Bronchial epithelial cell (primary cell): ENCODE data around the gene BANP. TPM values are rescaled to one million over a fixed set of nuclear protein-coding genes. Genes with fewer than 3 reads are reported as not detected.

Experiments used
- DNase-seq: peaks from one replicate; pipeline ENCODE4 v3.0.0-alpha.2; 2010; ENCODE audit warnings: low read depth
- FAIRE-seq: peaks from 2 replicates; lab custom pipeline; 2011; peaks lifted over from hg19 to GRCh38; lab: Jason Lieb, UNC
- H3K27me3 ChIP-seq: 2 replicates; pipeline ENCODE4 v1.5.1; 2011; ENCODE audit warnings: low read length; ENCODE audit not compliant: control insufficient read depth, insufficient read depth
- H3K36me3 ChIP-seq: 2 replicates; pipeline ENCODE4 v1.5.1; 2011; ENCODE audit warnings: low read length; ENCODE audit not compliant: control insufficient read depth, insufficient read depth
- H3K4me3 ChIP-seq: 2 replicates; pipeline ENCODE4 v1.5.1; 2011; ENCODE audit warnings: mild to moderate bottlenecking, low read depth, low read length, control low read depth
- CTCF ChIP-seq: IDR thresholded peaks from 2 replicates; pipeline ENCODE4 v1.5.1; 2011; ENCODE audit warnings: mild to moderate bottlenecking, moderate library complexity, low read length, control low read depth, inconsistent platforms; ENCODE audit not compliant: insufficient read depth, severe bottlenecking
- total RNA-seq: library from RNA; depleted of rRNA; stranded (reverse); fragments of >200 nt; gene quantifications from 2 replicates; pipeline ENCODE4 v1.2.1, GENCODE V29; 2014

BANP gene
- total RNA-seq, 1 donor from 2014 or later, result 22.1 TPM

DNA sequence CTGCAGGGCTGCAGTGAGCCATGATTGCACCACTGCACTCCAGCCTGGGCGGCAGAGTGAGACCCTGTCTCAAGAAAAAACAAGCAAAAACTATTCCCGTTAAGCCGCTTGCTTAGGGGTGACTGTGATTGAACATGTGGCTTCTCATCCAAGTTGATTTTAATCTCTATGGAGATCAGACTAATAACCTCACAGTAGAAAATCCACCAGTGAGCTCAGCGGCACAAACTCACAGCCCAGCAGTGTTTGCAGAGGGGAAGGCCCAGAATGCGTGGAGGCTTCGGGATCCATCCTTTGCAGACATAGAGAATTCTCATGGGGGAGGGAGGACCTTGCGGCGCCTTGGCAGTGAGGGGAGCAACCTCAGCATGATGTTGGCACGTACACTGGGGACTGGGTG, 7.4 kb downstream of the BANP start:
- DNase-seq, result no peak
- H3K36me3 ChIP-seq, result peaks cover 1% of the 10 kb centered on the region
- H3K4me3 ChIP-seq, result no peak overlapping the region
- no peaks in the 10 kb centered on the region for H3K27me3 ChIP-seq
- TF ChIP-seq CTCF, result no peak
- no peak for FAIRE-seq

GRCh38 chr16:87959391-87959990, 8.3 kb downstream of the BANP start:
- Histone ChIP-seq H3K4me3 (no peak overlapping the region), H3K36me3 (peaks cover 1% of the 10 kb centered on the region), H3K27me3 (no peaks in the 10 kb centered on the region)
- FAIRE-seq, result no peak
- no peak for TF ChIP-seq CTCF
- no peak for DNase-seq

GRCh38 chr16:87960296-87960695, 9.1 kb downstream of the BANP start:
- H3K4me3 ChIP-seq, result no peak overlapping the region
- no peaks in the 10 kb centered on the region for H3K27me3 ChIP-seq
- no peak for DNase-seq
- FAIRE-seq, result no peak
- H3K36me3 ChIP-seq, result peaks cover 1% of the 10 kb centered on the region
- no peak for TF ChIP-seq CTCF

DNA sequence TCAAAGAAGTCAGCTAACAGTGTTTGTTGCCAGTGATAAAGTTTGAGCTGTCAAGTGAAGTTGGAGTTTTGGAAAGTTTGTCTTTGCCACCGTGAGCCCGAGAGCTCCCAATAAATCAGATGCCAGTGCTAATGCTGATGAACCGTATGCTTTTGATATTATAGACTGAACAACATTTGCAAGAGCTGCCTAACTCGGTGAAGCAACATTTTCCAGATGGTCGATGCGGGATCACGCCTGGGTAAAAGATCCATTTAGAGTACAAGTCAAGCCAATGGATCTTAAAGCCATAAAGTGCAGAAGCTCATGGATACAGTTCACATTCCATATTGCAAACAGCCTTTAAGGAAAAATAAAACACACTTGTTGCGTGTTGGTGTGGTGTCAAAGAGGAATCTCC, 9.6 kb downstream of the BANP start:
- DNase-seq (no peak), FAIRE-seq (no peak)
- Histone ChIP-seq H3K4me3 (no peak overlapping the region), H3K27me3 (no peaks in the 10 kb centered on the region), H3K36me3 (peaks cover 1% of the 10 kb centered on the region)
- no peak for TF ChIP-seq CTCF

DNA sequence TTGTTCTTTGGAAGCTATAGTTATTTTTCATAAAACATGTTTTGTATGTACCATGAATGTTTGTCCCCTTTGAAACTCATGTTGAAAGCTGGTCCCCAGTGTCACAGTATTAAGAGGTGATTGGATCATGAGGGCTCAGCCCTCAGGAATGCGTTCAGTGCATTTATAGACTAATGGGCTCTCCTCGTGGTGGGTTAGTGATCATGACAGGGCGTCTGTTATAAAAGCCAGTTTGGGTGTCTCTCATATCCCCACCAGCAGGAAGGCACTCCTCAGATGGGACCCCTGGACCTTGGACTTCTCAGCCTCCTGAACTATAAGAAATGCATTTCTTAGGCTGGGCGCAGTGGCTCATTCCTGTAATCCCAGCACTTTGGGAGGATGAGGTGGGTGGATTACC, 10.4 kb downstream of the BANP start:
- no peak for FAIRE-seq

More for the DNA sequence above, 10.4 kb downstream of the BANP start:
- no peak for DNase-seq
- Histone ChIP-seq H3K36me3 (peaks cover 1% of the 10 kb centered on the region), H3K27me3 (no peaks in the 10 kb centered on the region), H3K4me3 (no peak overlapping the region)
- TF ChIP-seq CTCF, result no peak
